ENCODE results near the gene DVL1. TPM values are rescaled to one million over a fixed set of nuclear protein-coding genes. Genes with fewer than 3 reads are reported as not detected.

The DVL1 gene
- total and polyA plus RNA-seq, 2 of the 13 experiments (the other 11 are each of a cell fraction or from before 2014, with no cell fraction given), result 30.8 to 60.4 TPM

DNA sequence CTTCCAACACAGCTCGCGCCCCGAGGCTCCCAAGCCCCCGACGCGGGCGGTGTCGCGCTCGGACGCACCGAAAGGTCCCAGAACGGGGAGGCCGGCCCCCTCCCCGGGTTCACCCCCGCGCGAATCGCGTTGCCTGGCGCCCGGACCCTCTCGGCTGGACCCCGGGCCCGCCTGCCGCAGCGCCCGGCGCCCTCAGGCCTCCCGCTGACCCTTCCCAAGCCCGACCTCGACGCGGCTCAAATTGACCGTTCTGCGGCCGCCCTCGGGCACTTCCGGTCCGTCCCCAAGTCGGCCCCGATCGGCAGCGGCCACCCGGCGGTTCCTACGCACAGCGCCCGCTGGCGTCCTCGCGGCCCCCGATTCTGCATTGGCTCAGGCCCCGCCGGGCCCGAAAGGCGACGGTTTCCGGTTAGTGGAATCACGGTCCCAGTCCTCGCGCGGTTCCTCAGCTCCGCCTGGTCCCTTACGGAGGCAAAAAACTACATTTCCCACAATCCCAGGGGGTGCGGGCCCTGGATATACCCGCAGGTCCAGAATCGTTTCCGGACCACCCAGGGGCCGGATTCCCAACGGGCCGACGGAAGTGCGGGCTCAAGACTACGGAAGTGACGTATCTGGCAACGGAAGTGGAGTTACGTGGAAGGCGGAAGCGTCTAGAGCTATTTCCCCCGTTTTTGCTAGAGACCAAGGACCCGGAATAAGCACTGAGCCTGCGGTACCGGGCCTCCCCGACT, 25.9 kb upstream of the DVL1 start, which contains the start of gene AURKAIP1 (continued):
- TF ChIP-seq, protein P1, sequence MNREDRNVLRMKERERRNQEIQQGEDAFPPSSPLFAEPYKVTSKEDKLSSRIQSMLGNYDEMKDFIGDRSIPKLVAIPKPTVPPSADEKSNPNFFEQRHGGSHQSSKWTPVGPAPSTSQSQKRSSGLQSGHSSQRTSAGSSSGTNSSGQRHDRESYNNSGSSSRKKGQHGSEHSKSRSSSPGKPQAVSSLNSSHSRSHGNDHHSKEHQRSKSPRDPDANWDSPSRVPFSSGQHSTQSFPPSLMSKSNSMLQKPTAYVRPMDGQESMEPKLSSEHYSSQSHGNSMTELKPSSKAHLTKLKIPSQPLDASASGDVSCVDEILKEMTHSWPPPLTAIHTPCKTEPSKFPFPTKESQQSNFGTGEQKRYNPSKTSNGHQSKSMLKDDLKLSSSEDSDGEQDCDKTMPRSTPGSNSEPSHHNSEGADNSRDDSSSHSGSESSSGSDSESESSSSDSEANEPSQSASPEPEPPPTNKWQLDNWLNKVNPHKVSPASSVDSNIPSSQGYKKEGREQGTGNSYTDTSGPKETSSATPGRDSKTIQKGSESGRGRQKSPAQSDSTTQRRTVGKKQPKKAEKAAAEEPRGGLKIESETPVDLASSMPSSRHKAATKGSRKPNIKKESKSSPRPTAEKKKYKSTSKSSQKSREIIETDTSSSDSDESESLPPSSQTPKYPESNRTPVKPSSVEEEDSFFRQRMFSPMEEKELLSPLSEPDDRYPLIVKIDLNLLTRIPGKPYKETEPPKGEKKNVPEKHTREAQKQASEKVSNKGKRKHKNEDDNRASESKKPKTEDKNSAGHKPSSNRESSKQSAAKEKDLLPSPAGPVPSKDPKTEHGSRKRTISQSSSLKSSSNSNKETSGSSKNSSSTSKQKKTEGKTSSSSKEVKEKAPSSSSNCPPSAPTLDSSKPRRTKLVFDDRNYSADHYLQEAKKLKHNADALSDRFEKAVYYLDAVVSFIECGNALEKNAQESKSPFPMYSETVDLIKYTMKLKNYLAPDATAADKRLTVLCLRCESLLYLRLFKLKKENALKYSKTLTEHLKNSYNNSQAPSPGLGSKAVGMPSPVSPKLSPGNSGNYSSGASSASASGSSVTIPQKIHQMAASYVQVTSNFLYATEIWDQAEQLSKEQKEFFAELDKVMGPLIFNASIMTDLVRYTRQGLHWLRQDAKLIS (CRISPR knock-in tag; IDR thresholded peaks at IDR 0.05), result no peak
- no peak for TF ChIP-seq FOXP1 (IDR thresholded peaks at IDR 0.05)
- no peak for TF ChIP-seq FOXP1 (CRISPR knock-in tag; IDR thresholded peaks at IDR 0.05)
- TF ChIP-seq ZZZ3 (CRISPR knock-in tag; IDR thresholded peaks at IDR 0.05; ENCODE audit: borderline replicate concordance), result peak; percentile 88; the same call in 1 of the 2 replicates
- TF ChIP-seq ZNF143 (CRISPR knock-in tag; IDR thresholded peaks at IDR 0.05), result peak; percentile 98
- peak; percentile 99 for TF ChIP-seq KDM2A (CRISPR knock-in tag; IDR thresholded peaks at IDR 0.05; ENCODE audit: borderline replicate concordance, low read depth)
- TF ChIP-seq ZNF772 (CRISPR knock-in tag; IDR thresholded peaks at IDR 0.05), result peak; percentile 96
- peak; percentile 94 for TF ChIP-seq FOXK1 (CRISPR knock-in tag; IDR thresholded peaks at IDR 0.05; ENCODE audit: borderline replicate concordance, low read depth)
- TF ChIP-seq EZH2 (conservative IDR thresholded peaks at IDR 0.05; ENCODE audit: low read depth, low read length), result no peak
- TF ChIP-seq CCAR2 (optimal IDR thresholded peaks at IDR 0.05; ENCODE audit: low read depth, low read length), result peak; percentile 90
- TF ChIP-seq REPIN1 (CRISPR knock-in tag; IDR thresholded peaks at IDR 0.05; ENCODE audit: borderline replicate concordance, low read depth), result peak; percentile 98
- TF ChIP-seq FOXM1 (CRISPR knock-in tag; IDR thresholded peaks at IDR 0.05), result no peak
- TF ChIP-seq, protein P2, sequence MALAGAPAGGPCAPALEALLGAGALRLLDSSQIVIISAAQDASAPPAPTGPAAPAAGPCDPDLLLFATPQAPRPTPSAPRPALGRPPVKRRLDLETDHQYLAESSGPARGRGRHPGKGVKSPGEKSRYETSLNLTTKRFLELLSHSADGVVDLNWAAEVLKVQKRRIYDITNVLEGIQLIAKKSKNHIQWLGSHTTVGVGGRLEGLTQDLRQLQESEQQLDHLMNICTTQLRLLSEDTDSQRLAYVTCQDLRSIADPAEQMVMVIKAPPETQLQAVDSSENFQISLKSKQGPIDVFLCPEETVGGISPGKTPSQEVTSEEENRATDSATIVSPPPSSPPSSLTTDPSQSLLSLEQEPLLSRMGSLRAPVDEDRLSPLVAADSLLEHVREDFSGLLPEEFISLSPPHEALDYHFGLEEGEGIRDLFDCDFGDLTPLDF (CRISPR knock-in tag; IDR thresholded peaks at IDR 0.05), result peak; percentile 79
- peak; percentile 80 for TF ChIP-seq PPARG (CRISPR knock-in tag; conservative IDR thresholded peaks at IDR 0.05)
- TF ChIP-seq HNF4G (IDR thresholded peaks at IDR 0.05; ENCODE audit: borderline replicate concordance, low read depth, low read length), result 0 out of 2 replicates have a peak, but pooled peaks have one; percentile 24
- 0 out of 2 replicates have a peak, but pooled peaks have one; percentile 40 for TF ChIP-seq HNF4G (CRISPR knock-in tag; IDR thresholded peaks at IDR 0.05; ENCODE audit: borderline replicate concordance, low read depth)
- TF ChIP-seq GTF2F1 (IDR thresholded peaks at IDR 0.05; ENCODE audit: low read length), result no peak
- peak; percentile 26; the same call in 1 of the 2 replicates for TF ChIP-seq GATA4 (IDR thresholded peaks at IDR 0.05; ENCODE audit: borderline replicate concordance, low read depth)
- TF ChIP-seq, protein P3, sequence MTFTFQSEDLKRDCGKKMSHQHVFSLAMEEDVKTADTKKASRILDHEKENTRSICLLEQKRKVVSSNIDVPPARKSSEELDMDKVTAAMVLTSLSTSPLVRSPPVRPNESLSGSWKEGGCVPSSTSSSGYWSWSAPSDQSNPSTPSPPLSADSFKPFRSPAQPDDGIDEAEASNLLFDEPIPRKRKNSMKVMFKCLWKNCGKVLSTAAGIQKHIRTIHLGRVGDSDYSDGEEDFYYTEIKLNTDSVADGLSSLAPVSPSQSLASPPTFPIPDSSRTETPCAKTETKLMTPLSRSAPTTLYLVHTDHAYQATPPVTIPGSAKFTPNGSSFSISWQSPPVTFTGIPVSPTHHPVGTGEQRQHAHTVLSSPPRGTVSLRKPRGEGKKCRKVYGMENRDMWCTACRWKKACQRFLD (CRISPR knock-in tag; IDR thresholded peaks at IDR 0.05; ENCODE audit: borderline replicate concordance), result no peak; the same call in 1 of the 2 replicates
- TF ChIP-seq, protein P4, sequence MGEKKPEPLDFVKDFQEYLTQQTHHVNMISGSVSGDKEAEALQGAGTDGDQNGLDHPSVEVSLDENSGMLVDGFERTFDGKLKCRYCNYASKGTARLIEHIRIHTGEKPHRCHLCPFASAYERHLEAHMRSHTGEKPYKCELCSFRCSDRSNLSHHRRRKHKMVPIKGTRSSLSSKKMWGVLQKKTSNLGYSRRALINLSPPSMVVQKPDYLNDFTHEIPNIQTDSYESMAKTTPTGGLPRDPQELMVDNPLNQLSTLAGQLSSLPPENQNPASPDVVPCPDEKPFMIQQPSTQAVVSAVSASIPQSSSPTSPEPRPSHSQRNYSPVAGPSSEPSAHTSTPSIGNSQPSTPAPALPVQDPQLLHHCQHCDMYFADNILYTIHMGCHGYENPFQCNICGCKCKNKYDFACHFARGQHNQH (CRISPR knock-in tag; IDR thresholded peaks at IDR 0.05), result peak; percentile 98
- peak; percentile 96 for TF ChIP-seq ZBTB38 (CRISPR knock-in tag; IDR thresholded peaks at IDR 0.05)
- TF ChIP-seq AGO1 (IDR thresholded peaks at IDR 0.05; ENCODE audit: low read depth, low read length, poor library complexity, severe bottlenecking), result peak; percentile 91
- peak; percentile 49 for TF ChIP-seq HNF4A (CRISPR knock-in tag; IDR thresholded peaks at IDR 0.05)
- TF ChIP-seq PHF5A (CRISPR knock-in tag; IDR thresholded peaks at IDR 0.05; ENCODE audit: low read depth, unreplicated experiment), result peak; percentile 85

Data from HepG2 (cell line).